HepG2 (cell line): ENCODE data around the gene IL6ST. TPM values are rescaled to one million over a fixed set of nuclear protein-coding genes. Genes with fewer than 3 reads are reported as not detected.

Experiments used
- FOXK1 ChIP-seq: sonication (generic); formaldehyde crosslinking; IDR thresholded peaks from 2 replicates; pipeline ENCODE4 v1.4.0; 2020; ENCODE audit warnings: low read depth, missing genetic modification reagents, borderline replicate concordance
- KAT7 ChIP-seq: IDR thresholded peaks from 2 replicates; pipeline ENCODE4 v1.6.1; 2018; ENCODE audit warnings: borderline replicate concordance, missing compliant biosample characterization
- MTA1 ChIP-seq: sonication (generic); formaldehyde crosslinking; IDR thresholded peaks from 2 replicates; pipeline ENCODE4 v1.4.0; 2020; ENCODE audit warnings: missing genetic modification reagents, mild to moderate bottlenecking, borderline replicate concordance
- NR2F1 ChIP-seq, 2 experiments: fragments of 450-650 bp in 1 of 2; formaldehyde crosslinking in 1 of 2; IDR thresholded peaks; 2 replicates each; pipeline versions ENCODE4 v1.5.0 to v1.6.1; 2016 to 2020; ENCODE audit warnings: mild to moderate bottlenecking in 1 of 2, missing compliant biosample characterization in 1 of 2, missing genetic modification reagents in 1 of 2, moderate library complexity in 1 of 2
- RARG ChIP-seq: sonication (generic); formaldehyde crosslinking; IDR thresholded peaks from 2 replicates; pipeline ENCODE4 v1.4.0; 2020; ENCODE audit warnings: low read depth, mild to moderate bottlenecking, missing genetic modification reagents
- RXRA ChIP-seq: sonication (generic); formaldehyde crosslinking; IDR thresholded peaks from 2 replicates; pipeline ENCODE4 v1.5.1; 2020; ENCODE audit warnings: missing genetic modification reagents
- SCMH1 ChIP-seq: sonication (generic); formaldehyde crosslinking; IDR thresholded peaks from 2 replicates; pipeline ENCODE4 v1.9.0; 2021; ENCODE audit warnings: missing genetic modification reagents, mild to moderate bottlenecking, borderline replicate concordance
- SP1 ChIP-seq, 2 experiments: fragments of 450-650 bp in 1 of 2; sonication (generic) in 1 of 2; formaldehyde crosslinking in 1 of 2; IDR thresholded peaks; 2 replicates each; pipeline versions ENCODE4 v1.4.0 to v1.6.1; 2016 to 2020; ENCODE audit warnings: missing genetic modification reagents in 1 of 2
- TRIM24 ChIP-seq: sonication (generic); formaldehyde crosslinking; IDR thresholded peaks from 2 replicates; pipeline ENCODE4 v1.8.0; 2022; ENCODE audit warnings: mild to moderate bottlenecking, missing genetic modification reagents
- ZNF136 ChIP-seq: sonication (generic); formaldehyde crosslinking; IDR thresholded peaks from 2 replicates; pipeline ENCODE4 v1.8.1; 2022; ENCODE audit warnings: low read depth, mild to moderate bottlenecking, moderate library complexity, missing genetic modification reagents
- ZNF276 ChIP-seq: sonication (generic); formaldehyde crosslinking; IDR thresholded peaks from 2 replicates; pipeline ENCODE4 v1.4.0; 2020; ENCODE audit warnings: mild to moderate bottlenecking, low read depth, missing genetic modification reagents
- ZNF282 ChIP-seq: fragments of 450-650 bp; IDR thresholded peaks from 2 replicates; pipeline ENCODE4 v1.6.1; 2018; ENCODE audit not compliant: partially characterized antibody
- ZNF549 ChIP-seq: sonication (generic); formaldehyde crosslinking; IDR thresholded peaks from 2 replicates; pipeline ENCODE4 v1.5.0; 2020; ENCODE audit warnings: missing genetic modification reagents
- ZNF704 ChIP-seq: sonication (generic); formaldehyde crosslinking; IDR thresholded peaks from 2 replicates; pipeline ENCODE4 v1.8.1; 2023; ENCODE audit warnings: mild to moderate bottlenecking, inconsistent platforms, moderate library complexity, missing genetic modification reagents, borderline replicate concordance
- ZNF773 ChIP-seq: sonication (generic); formaldehyde crosslinking; IDR thresholded peaks from 2 replicates; pipeline ENCODE4 v1.4.0; 2020; ENCODE audit warnings: missing genetic modification reagents, borderline replicate concordance
- ZSCAN29 ChIP-seq: sonication (generic); formaldehyde crosslinking; conservative IDR thresholded peaks from 2 replicates; pipeline ENCODE4 v1.4.0; 2020; ENCODE audit warnings: mild to moderate bottlenecking, missing genetic modification reagents
- polyA plus RNA-seq, 8 experiments: library from polyadenylated mRNA; depleted of rRNA in 3 of 8; stranded (reverse) in 7 of 8; unstranded in 1 of 8; fragments of >200 nt; fragmentation: Illumina TruSeq in 4 of 8; extraction: Trizol in 4 of 8; gene quantifications; 2 replicates each; pipeline versions ENCODE4 v1.2.1 to v1.2.3, GENCODE V29; 2011 to 2016; ENCODE audit warnings: low read depth in 4 of 8, missing spikeins in 1 of 8, mixed read lengths in 1 of 8; ENCODE audit not compliant: insufficient read depth in 1 of 8
- total RNA-seq, 5 experiments: library from RNA; depleted of rRNA; stranded (reverse); fragments of >200 nt; fragmentation: Illumina TruSeq; extraction: Trizol; gene quantifications; 2 replicates each; pipeline ENCODE4 v1.2.3, GENCODE V29; 2016; ENCODE audit warnings: low read depth in 1 of 5
- TF ChIP-seq, protein P1 (sequence below): sonication (generic); formaldehyde crosslinking; IDR thresholded peaks from 2 replicates; pipeline ENCODE4 v1.4.0; 2020; ENCODE audit warnings: mild to moderate bottlenecking, missing genetic modification reagents, borderline replicate concordance
- TF ChIP-seq, protein P2 (sequence below): sonication (generic); formaldehyde crosslinking; conservative IDR thresholded peaks from 2 replicates; pipeline ENCODE4 v1.8.1; 2023; ENCODE audit warnings: missing genetic modification reagents
- TF ChIP-seq, protein P3 (sequence below): sonication (generic); formaldehyde crosslinking; IDR thresholded peaks from 2 replicates; pipeline ENCODE4 v1.8.1; 2023; ENCODE audit warnings: mild to moderate bottlenecking, moderate library complexity, missing genetic modification reagents

Gene IL6ST
- total and polyA plus RNA-seq, 2 of the 13 experiments (the other 11 are each of a cell fraction or from before 2014, with no cell fraction given) = 66.6 to 166 TPM

GRCh38 chr5:55934115-55934613 is 60.6 kb downstream of the IL6ST start (continued):
- no peak for TF ChIP-seq ZNF276 (CRISPR knock-in tag)
- TF ChIP-seq RARG (CRISPR knock-in tag) = no peak
- TF ChIP-seq NR2F1 (CRISPR knock-in tag; IDR thresholded peaks at IDR 0.05) = peak; percentile 93 to 99
- no peak for TF ChIP-seq ZNF282
- no peak for TF ChIP-seq SCMH1 (CRISPR knock-in tag)
- TF ChIP-seq KAT7 = peak; percentile 15; the same call in 1 of the 2 replicates
- TF ChIP-seq ZNF704 (CRISPR knock-in tag) = no peak; the same call in 1 of the 2 replicates
- TF ChIP-seq ZNF549 (CRISPR knock-in tag) = no peak
- TF ChIP-seq, protein P1, sequence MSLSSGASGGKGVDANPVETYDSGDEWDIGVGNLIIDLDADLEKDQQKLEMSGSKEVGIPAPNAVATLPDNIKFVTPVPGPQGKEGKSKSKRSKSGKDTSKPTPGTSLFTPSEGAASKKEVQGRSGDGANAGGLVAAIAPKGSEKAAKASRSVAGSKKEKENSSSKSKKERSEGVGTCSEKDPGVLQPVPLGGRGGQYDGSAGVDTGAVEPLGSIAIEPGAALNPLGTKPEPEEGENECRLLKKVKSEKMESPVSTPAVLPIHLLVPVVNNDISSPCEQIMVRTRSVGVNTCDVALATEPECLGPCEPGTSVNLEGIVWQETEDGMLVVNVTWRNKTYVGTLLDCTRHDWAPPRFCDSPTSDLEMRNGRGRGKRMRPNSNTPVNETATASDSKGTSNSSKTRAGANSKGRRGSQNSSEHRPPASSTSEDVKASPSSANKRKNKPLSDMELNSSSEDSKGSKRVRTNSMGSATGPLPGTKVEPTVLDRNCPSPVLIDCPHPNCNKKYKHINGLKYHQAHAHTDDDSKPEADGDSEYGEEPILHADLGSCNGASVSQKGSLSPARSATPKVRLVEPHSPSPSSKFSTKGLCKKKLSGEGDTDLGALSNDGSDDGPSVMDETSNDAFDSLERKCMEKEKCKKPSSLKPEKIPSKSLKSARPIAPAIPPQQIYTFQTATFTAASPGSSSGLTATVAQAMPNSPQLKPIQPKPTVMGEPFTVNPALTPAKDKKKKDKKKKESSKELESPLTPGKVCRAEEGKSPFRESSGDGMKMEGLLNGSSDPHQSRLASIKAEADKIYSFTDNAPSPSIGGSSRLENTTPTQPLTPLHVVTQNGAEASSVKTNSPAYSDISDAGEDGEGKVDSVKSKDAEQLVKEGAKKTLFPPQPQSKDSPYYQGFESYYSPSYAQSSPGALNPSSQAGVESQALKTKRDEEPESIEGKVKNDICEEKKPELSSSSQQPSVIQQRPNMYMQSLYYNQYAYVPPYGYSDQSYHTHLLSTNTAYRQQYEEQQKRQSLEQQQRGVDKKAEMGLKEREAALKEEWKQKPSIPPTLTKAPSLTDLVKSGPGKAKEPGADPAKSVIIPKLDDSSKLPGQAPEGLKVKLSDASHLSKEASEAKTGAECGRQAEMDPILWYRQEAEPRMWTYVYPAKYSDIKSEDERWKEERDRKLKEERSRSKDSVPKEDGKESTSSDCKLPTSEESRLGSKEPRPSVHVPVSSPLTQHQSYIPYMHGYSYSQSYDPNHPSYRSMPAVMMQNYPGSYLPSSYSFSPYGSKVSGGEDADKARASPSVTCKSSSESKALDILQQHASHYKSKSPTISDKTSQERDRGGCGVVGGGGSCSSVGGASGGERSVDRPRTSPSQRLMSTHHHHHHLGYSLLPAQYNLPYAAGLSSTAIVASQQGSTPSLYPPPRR (CRISPR knock-in tag) = peak; percentile 99
- peak; percentile 99 for TF ChIP-seq FOXK1 (CRISPR knock-in tag)
- TF ChIP-seq MTA1 (CRISPR knock-in tag) = peak; percentile 90
- peak; percentile 71 for TF ChIP-seq ZSCAN29 (CRISPR knock-in tag)
- peak; percentile 99 for TF ChIP-seq RXRA (CRISPR knock-in tag)
- TF ChIP-seq ZNF773 (CRISPR knock-in tag) = no peak
- peak; percentile 79; the same call in 1 of the 2 replicates for TF ChIP-seq ZNF136
- no peak for TF ChIP-seq SP1 (IDR thresholded peaks at IDR 0.05)
- no peak; the same call in 1 of the 2 replicates for TF ChIP-seq SP1 (CRISPR knock-in tag; IDR thresholded peaks at IDR 0.05)
- TF ChIP-seq, protein P2, sequence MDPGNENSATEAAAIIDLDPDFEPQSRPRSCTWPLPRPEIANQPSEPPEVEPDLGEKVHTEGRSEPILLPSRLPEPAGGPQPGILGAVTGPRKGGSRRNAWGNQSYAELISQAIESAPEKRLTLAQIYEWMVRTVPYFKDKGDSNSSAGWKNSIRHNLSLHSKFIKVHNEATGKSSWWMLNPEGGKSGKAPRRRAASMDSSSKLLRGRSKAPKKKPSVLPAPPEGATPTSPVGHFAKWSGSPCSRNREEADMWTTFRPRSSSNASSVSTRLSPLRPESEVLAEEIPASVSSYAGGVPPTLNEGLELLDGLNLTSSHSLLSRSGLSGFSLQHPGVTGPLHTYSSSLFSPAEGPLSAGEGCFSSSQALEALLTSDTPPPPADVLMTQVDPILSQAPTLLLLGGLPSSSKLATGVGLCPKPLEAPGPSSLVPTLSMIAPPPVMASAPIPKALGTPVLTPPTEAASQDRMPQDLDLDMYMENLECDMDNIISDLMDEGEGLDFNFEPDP = no peak
- TF ChIP-seq, protein P3, sequence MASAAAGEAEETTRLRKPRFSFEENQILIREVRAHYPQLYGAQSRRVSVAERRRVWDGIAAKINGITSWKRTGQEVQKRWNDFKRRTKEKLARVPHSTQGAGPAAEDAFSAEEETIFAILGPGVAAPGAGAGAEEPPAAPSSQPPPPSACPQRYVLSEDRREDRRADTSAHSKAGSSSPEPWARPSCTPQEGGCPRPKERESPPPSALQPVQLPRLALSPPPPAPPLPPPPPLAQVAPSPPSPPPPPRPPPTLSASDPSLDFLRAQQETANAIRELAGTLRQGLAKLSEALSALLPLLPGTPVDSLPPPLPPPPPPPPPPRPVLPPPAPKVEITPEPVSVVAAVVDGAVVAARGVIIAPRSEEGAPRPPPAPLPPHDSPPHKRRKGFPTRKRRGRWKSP (CRISPR knock-in tag) = peak; percentile 86
- peak; percentile 77; the same call in 1 of the 2 replicates for TF ChIP-seq TRIM24
